Measurements from ENCODE around the gene NEDD4L. TPM values are rescaled to one million over a fixed set of nuclear protein-coding genes. Genes with fewer than 3 reads are reported as not detected.

Gene NEDD4L
- 26.5 to 34.3 TPM (median 29.9 TPM) in 5 replicates for total RNA-seq (2022; extraction: Qiagen RNA extraction)

GRCh38 chr18:58043491-58044369, at the start of gene NEDD4L:
NEDD4L (plus strand) TSS chr18:58044226; CDS start chr18:58044661, 435 bp downstream.

Other genes with a start within 250 kb of the NEDD4L start
- 7.9 to 10.5 TPM (median 9.3 TPM) in 5 replicates for gene ATP8B1, start 240.9 kb upstream of the NEDD4L start, total RNA-seq (2022; extraction: Qiagen RNA extraction)